GM12801 (cell line): ENCODE data around the gene BTLA.

Experiments
- CTCF ChIP-seq: IDR thresholded peaks from one replicate; pipeline ENCODE4 v1.5.1; 2011; ENCODE audit warnings: control low read depth; ENCODE audit not compliant: insufficient read length; ENCODE audit errors: extremely low read depth

Gene BTLA

GRCh38 chr3:112415390-112415789, 83.9 kb downstream of the BTLA start:
- no peak for TF ChIP-seq CTCF
